Neural progenitor cell (in vitro differentiated cells): Measurements from ENCODE around the gene KIAA1217. TPM values are rescaled to one million over a fixed set of nuclear protein-coding genes. Genes with fewer than 3 reads are reported as not detected.

Experiments used
- DNase-seq: peaks from one replicate; pipeline ENCODE4 v3.0.0-alpha.2; 2016; ENCODE audit warnings: low spot score
- H2AFZ ChIP-seq: fragments of 200-600 bp; sonication (generic); replicated peaks from 2 replicates; pipeline ENCODE4 v1.6.1; 2016; ENCODE audit warnings: antibody characterized with exemption
- H3F3A ChIP-seq: fragments of 200-600 bp; sonication (generic); 2 replicates; pipeline ENCODE4 v1.6.1; 2016; ENCODE audit warnings: antibody characterized with exemption, low read depth
- H3K27ac ChIP-seq: fragments of 200-600 bp; sonication (generic); 2 replicates; pipeline ENCODE4 v1.5.1; 2016; ENCODE audit warnings: mild to moderate bottlenecking
- H3K27me3 ChIP-seq: fragments of 200-600 bp; sonication (generic); 2 replicates; pipeline ENCODE4 v1.6.1; 2016; ENCODE audit warnings: mild to moderate bottlenecking, moderate library complexity
- H3K36me3 ChIP-seq: fragments of 200-600 bp; sonication (generic); 2 replicates; pipeline ENCODE4 v1.5.1; 2016
- H3K4me1 ChIP-seq: fragments of 200-600 bp; sonication (generic); 2 replicates; pipeline ENCODE4 v1.6.1; 2016; ENCODE audit warnings: mixed run types
- H3K4me2 ChIP-seq: fragments of 200-600 bp; sonication (generic); 2 replicates; pipeline ENCODE4 v1.6.1; 2016
- H3K4me3 ChIP-seq: fragments of 200-600 bp; sonication (generic); 2 replicates; pipeline ENCODE4 v1.5.1; 2016
- H3K79me2 ChIP-seq: fragments of 200-600 bp; sonication (generic); 2 replicates; pipeline ENCODE4 v1.6.1; 2016; ENCODE audit warnings: low read depth
- H3K9ac ChIP-seq: fragments of 200-600 bp; sonication (generic); 2 replicates; pipeline ENCODE4 v1.6.1; 2016
- H3K9me3 ChIP-seq: fragments of 200-600 bp; sonication (generic); 2 replicates; pipeline ENCODE4 v1.5.1; 2016; ENCODE audit warnings: low read depth
- H4K20me1 ChIP-seq: fragments of 200-600 bp; sonication (generic); 2 replicates; pipeline ENCODE4 v1.6.1; 2016; ENCODE audit warnings: low read depth
- H3K27ac Mint-ChIP-seq: 3 replicates; pipeline ENCODE4 v1.8.0; 2021; ENCODE audit warnings: mixed read lengths
- H3K27me3 Mint-ChIP-seq: 2 replicates; pipeline ENCODE4 v1.8.0; 2022; ENCODE audit warnings: low read depth, mild to moderate bottlenecking, inconsistent platforms, moderate library complexity, mixed read lengths; ENCODE audit not compliant: insufficient read depth
- H3K36me3 Mint-ChIP-seq: 3 replicates; pipeline ENCODE4 v1.8.0; 2021; ENCODE audit warnings: mixed read lengths
- H3K4me1 Mint-ChIP-seq: 3 replicates; pipeline ENCODE4 v1.8.0; 2021; ENCODE audit warnings: mixed read lengths
- H3K4me3 Mint-ChIP-seq: 3 replicates; pipeline ENCODE4 v1.8.0; 2021; ENCODE audit warnings: mild to moderate bottlenecking, moderate library complexity, mixed read lengths
- H3K9me3 Mint-ChIP-seq: 3 replicates; pipeline ENCODE4 v1.8.0; 2020; ENCODE audit warnings: mixed read lengths
- CTCF ChIP-seq: fragments of 200-600 bp; sonication (generic); IDR thresholded peaks from 2 replicates; pipeline ENCODE4 v1.5.1; 2017; ENCODE audit warnings: antibody characterized with exemption, mild to moderate bottlenecking
- EZH2 ChIP-seq: fragments of 200-600 bp; sonication (generic); IDR thresholded peaks from 2 replicates; pipeline ENCODE4 v1.6.1; 2017; ENCODE audit warnings: antibody characterized with exemption, mild to moderate bottlenecking, moderate library complexity
- EZH2phosphoT487 ChIP-seq: fragments of 200-600 bp; sonication (generic); IDR thresholded peaks from 2 replicates; pipeline ENCODE4 v1.6.1; 2017; ENCODE audit warnings: antibody characterized with exemption
- total RNA-seq: library from RNA; depleted of rRNA; stranded (reverse); fragments of >200 nt; gene quantifications from 2 replicates; pipeline ENCODE4 v1.2.3, GENCODE V29; 2015; ENCODE audit warnings: low replicate concordance

KIAA1217 gene
- total RNA-seq, 1 donor from 2014 or later, result 13.1 TPM

GRCh38 chr10:24269476-24269875, 60.5 kb downstream of the KIAA1217 start:
- Histone ChIP-seq H3K79me2 (peaks cover 7% of the 10 kb centered on the region), H3K27ac (no peak overlapping the region), H3K4me3 (no peak overlapping the region), H3K27me3 (no peaks in the 10 kb centered on the region), H3K9ac (no peak overlapping the region), H3K4me1 (no peaks in the 10 kb centered on the region), H3K4me2 (no peak overlapping the region), H3K36me3 (no peaks in the 10 kb centered on the region), H3K9me3 (no peaks in the 10 kb centered on the region), H3F3A (no peaks in the 10 kb centered on the region), H4K20me1 (no peaks in the 10 kb centered on the region), H2AFZ (no peak overlapping the region)
- DNase-seq, result no peak
- Mint-ChIP-seq H3K27me3 (peaks cover 5% of the 10 kb centered on the region), H3K9me3 (no peaks in the 10 kb centered on the region), H3K36me3 (peaks cover 16% of the 10 kb centered on the region), H3K27ac (no peak overlapping the region), H3K4me3 (no peak overlapping the region), H3K4me1 (peaks cover 8% of the 10 kb centered on the region)
- no peak for TF ChIP-seq EZH2phosphoT487
- no peak for TF ChIP-seq CTCF
- no peak for TF ChIP-seq EZH2

- H3F3A ChIP-seq, result no peaks in the 10 kb centered on the region
- Mint-ChIP-seq H3K9me3 (no peaks in the 10 kb centered on the region), H3K36me3 (peaks cover 13% of the 10 kb centered on the region), H3K27me3 (peaks cover 3% of the 10 kb centered on the region), H3K4me1 (peaks cover 3% of the 10 kb centered on the region), H3K4me3 (no peak overlapping the region), H3K27ac (no peak overlapping the region)
- H3K79me2 ChIP-seq, result no peaks in the 10 kb centered on the region
- no peaks in the 10 kb centered on the region for H3K27me3 ChIP-seq
- H3K27ac ChIP-seq, result no peak overlapping the region
- no peaks in the 10 kb centered on the region for H3K36me3 ChIP-seq
- no peaks in the 10 kb centered on the region for H3K4me1 ChIP-seq
- no peak for DNase-seq
- no peak overlapping the region for H3K4me3 ChIP-seq
- no peak overlapping the region for H3K9ac ChIP-seq
- H3K4me2 ChIP-seq, result no peak overlapping the region
- TF ChIP-seq EZH2, result no peak
- TF ChIP-seq CTCF, result no peak
- TF ChIP-seq EZH2phosphoT487, result no peak
- H3K9me3 ChIP-seq, result no peaks in the 10 kb centered on the region
- no peaks in the 10 kb centered on the region for H4K20me1 ChIP-seq
- no peak overlapping the region for H2AFZ ChIP-seq
These were observed 63.4 kb downstream of the KIAA1217 start for GRCh38 chr10:24272374-24272773.

GRCh38 chr10:24277277-24277676, 68.3 kb downstream of the KIAA1217 start:
- no peaks in the 10 kb centered on the region for H3K79me2 ChIP-seq
- H3K9me3 ChIP-seq, result no peaks in the 10 kb centered on the region
- no peak overlapping the region for H3K27ac ChIP-seq
- Mint-ChIP-seq H3K27me3 (no peaks in the 10 kb centered on the region), H3K4me3 (no peak overlapping the region), H3K4me1 (peaks cover 3% of the 10 kb centered on the region), H3K9me3 (peaks cover 3% of the 10 kb centered on the region), H3K36me3 (peaks cover 17% of the 10 kb centered on the region), H3K27ac (no peak overlapping the region)
- H3K36me3 ChIP-seq, result no peaks in the 10 kb centered on the region
- no peak overlapping the region for H3K9ac ChIP-seq
- TF ChIP-seq EZH2phosphoT487 (no peak), EZH2 (no peak), CTCF (no peak)
- H3K4me3 ChIP-seq, result no peak overlapping the region
- H3F3A ChIP-seq, result no peaks in the 10 kb centered on the region
- H3K4me2 ChIP-seq, result no peak overlapping the region
- H4K20me1 ChIP-seq, result no peaks in the 10 kb centered on the region
- no peaks in the 10 kb centered on the region for H3K4me1 ChIP-seq
- no peaks in the 10 kb centered on the region for H3K27me3 ChIP-seq
- no peak overlapping the region for H2AFZ ChIP-seq
- DNase-seq, result no peak
